HFFc6 (cell line): ENCODE data around the gene MTHFSD. TPM values are rescaled to one million over a fixed set of nuclear protein-coding genes. Genes with fewer than 3 reads are reported as not detected.

Source experiments
- DNase-seq: peaks from one replicate; pipeline ENCODE4 v3.0.0-alpha.2; 2018
- H3K27ac Mint-ChIP-seq: 2 replicates; pipeline ENCODE4 v1.8.0; 2020; ENCODE audit warnings: mild to moderate bottlenecking, mixed read lengths
- H3K27me3 Mint-ChIP-seq: 2 replicates; pipeline ENCODE4 v1.8.0; 2021; ENCODE audit warnings: mild to moderate bottlenecking, moderate library complexity, mixed read lengths; ENCODE audit not compliant: insufficient read depth
- H3K36me3 Mint-ChIP-seq: 2 replicates; pipeline ENCODE4 v1.8.0; 2021; ENCODE audit warnings: low read depth, mixed read lengths
- H3K4me1 Mint-ChIP-seq: 2 replicates; pipeline ENCODE4 v1.8.0; 2020; ENCODE audit warnings: low read depth, mixed read lengths
- H3K4me3 Mint-ChIP-seq: 2 replicates; pipeline ENCODE4 v1.8.0; 2020; ENCODE audit warnings: mild to moderate bottlenecking, moderate library complexity, mixed read lengths
- H3K9me3 Mint-ChIP-seq: 2 replicates; pipeline ENCODE4 v1.8.0; 2020; ENCODE audit warnings: mild to moderate bottlenecking, mixed read lengths
- total RNA-seq, 6 experiments: library from RNA; stranded (reverse); fragmentation: NEBNext Ultra II Directional; extraction: Animal tissue kit (Norgen Biotek cat#: 25700); gene quantifications; 2 replicates in 1 of 6; 3 replicates in 5 of 6; pipeline ENCODE4 v1.2.3, GENCODE V29; 2021
- TF ChIP-seq, protein P1 (sequence below): fragments of 200-600 bp; sonication (generic); IDR thresholded peaks from 2 replicates; pipeline ENCODE4 v1.5.0; 2021; ENCODE audit warnings: antibody characterized with exemption, mild to moderate bottlenecking

The MTHFSD gene
- total RNA-seq, 6 experiments from 2014 or later, result 16.8 to 18.6 (median 17.0) TPM

DNA sequence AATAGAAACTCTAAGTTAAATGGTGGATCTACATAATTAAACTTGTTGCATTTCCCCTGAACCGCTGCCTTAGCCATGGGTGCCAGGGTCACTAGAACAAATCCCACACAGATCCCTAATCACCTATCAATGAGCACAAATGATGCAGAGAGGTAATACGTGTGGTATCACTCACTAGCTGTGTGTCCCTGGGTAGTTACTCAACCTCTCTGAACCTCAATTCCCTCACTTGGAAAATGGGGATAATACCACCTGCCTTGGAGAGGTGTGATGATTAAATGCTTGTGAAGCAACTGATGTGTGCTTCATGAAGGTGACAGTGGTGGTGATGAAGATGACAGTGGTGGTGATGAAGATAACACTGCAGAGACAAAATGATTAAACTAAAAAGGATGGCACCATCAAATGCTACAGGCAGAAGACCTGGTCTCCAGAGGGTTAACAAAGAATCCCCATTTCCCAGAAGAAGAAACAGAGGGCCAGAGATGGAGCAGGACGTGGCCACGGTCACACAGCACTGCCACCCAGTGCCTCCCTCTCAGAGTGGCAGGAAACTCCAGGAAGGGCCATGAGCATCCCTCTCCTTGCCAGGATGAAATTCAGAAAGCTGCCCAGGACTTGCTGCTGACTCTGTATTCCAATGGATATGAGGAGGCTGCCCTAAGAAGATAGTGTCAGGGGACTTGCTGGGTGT is 62.6 kb downstream of the MTHFSD start:
- Mint-ChIP-seq H3K36me3 (0 out of 2 replicates have a peak, but pooled peaks cover 6% of the 10 kb centered on the region), H3K4me1 (peaks cover 11% of the 10 kb centered on the region), H3K27me3 (peaks cover 78% of the 10 kb centered on the region), H3K9me3 (peaks cover 5% of the 10 kb centered on the region), H3K4me3 (no peak overlapping the region), H3K27ac (no peak overlapping the region)
- no peak for DNase-seq
- TF ChIP-seq, protein P1, sequence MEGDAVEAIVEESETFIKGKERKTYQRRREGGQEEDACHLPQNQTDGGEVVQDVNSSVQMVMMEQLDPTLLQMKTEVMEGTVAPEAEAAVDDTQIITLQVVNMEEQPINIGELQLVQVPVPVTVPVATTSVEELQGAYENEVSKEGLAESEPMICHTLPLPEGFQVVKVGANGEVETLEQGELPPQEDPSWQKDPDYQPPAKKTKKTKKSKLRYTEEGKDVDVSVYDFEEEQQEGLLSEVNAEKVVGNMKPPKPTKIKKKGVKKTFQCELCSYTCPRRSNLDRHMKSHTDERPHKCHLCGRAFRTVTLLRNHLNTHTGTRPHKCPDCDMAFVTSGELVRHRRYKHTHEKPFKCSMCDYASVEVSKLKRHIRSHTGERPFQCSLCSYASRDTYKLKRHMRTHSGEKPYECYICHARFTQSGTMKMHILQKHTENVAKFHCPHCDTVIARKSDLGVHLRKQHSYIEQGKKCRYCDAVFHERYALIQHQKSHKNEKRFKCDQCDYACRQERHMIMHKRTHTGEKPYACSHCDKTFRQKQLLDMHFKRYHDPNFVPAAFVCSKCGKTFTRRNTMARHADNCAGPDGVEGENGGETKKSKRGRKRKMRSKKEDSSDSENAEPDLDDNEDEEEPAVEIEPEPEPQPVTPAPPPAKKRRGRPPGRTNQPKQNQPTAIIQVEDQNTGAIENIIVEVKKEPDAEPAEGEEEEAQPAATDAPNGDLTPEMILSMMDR, result no peak

DNA sequence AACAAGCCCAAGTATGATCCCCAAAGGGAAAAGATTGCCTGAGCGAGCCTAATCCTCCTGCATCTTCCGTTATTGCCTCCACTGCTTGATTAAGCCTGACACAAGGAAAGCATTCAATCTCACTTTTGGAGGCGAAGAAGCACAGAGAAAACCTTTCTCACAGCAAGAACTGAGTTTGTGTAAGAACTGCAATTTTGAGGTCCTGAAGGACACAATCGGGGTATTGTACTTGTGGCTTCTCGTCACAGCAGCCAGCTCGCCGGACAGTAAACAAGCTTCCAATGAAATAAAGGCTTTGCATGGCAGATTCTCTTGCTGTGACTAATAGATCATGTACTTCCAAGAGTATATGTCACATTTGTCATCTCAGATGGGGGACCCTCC is 63.4 kb downstream of the MTHFSD start:
- Mint-ChIP-seq H3K27me3 (peaks cover 78% of the 10 kb centered on the region), H3K27ac (no peak overlapping the region), H3K36me3 (0 out of 2 replicates have a peak, but pooled peaks cover 6% of the 10 kb centered on the region), H3K9me3 (peaks cover 5% of the 10 kb centered on the region), H3K4me1 (peaks cover 11% of the 10 kb centered on the region), H3K4me3 (no peak overlapping the region)
- DNase-seq, result no peak
- TF ChIP-seq, protein P1, result no peak

DNA sequence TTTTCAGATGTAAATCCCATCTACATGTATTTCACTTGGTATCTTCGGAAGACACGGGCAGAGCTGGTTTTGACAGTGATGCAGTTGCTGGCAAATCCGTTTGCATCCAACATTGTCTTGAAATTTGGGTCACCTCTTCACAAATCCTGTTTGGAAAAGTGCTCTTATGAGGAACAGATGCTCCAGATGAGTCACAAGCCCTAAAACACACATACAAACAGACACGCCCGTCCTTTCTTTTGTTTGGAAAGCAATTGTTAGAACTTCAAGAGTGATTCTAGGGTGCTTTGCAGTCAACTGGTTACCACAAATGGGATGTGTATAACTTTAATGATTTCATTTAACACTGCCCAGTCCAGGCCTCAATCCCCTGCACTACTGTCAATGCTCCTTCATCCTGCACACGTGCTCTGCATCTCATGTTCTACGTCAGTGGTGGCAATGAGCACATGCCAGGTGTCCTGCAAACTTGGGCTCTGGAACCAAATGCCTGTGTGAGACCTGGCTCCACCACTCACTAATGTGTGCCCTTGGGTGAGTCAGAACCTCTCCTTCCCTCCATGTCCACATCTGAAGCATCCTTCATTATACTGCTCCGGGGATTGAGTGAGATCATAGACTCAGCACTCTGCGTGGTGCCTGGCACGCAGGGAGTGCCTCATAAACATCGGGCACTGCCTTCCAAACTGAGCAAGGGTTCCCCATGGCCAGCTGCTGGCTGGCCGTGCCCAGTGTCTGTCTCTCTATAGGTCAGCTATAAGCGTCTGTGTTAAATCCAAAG is 64.0 kb downstream of the MTHFSD start:
- DNase-seq, result peak; percentile 8

DNA sequence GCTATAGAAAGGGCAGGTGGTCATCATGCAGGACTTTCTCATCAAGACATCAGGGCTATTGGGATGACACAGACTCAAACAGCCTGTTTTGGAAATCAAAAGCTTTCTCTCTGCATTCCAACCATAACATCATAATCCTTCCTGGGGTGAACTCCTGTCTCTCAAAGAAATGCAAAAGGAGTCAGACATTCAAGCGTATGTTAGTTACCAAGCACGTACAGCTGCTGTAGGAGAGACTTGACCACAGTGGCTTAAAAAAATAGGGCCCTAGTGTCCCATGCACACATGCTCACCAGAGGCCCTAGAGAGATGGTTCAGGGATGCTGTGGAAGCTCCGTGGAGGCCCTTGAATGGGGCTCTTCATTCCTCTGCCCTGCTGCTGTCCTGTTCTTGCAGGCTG is 69.3 kb downstream of the MTHFSD start:
- Mint-ChIP-seq H3K27ac (no peak overlapping the region), H3K4me3 (no peak overlapping the region), H3K9me3 (peaks cover 17% of the 10 kb centered on the region), H3K36me3 (0 out of 2 replicates have a peak, but pooled peaks cover 16% of the 10 kb centered on the region), H3K27me3 (peaks cover 53% of the 10 kb centered on the region), H3K4me1 (peaks cover 2% of the 10 kb centered on the region)
- TF ChIP-seq, protein P1, result no peak
- no peak for DNase-seq

More for the DNA sequence above, 64.0 kb downstream of the MTHFSD start:
- no peak overlapping the region for H3K27ac Mint-ChIP-seq
- H3K9me3 Mint-ChIP-seq, result peaks cover 5% of the 10 kb centered on the region
- 0 out of 2 replicates have a peak, but pooled peaks cover 6% of the 10 kb centered on the region for H3K36me3 Mint-ChIP-seq
- peaks cover 77% of the 10 kb centered on the region for H3K27me3 Mint-ChIP-seq
- H3K4me1 Mint-ChIP-seq, result peaks cover 11% of the 10 kb centered on the region
- no peak overlapping the region for H3K4me3 Mint-ChIP-seq
- TF ChIP-seq, protein P1, result no peak

DNA sequence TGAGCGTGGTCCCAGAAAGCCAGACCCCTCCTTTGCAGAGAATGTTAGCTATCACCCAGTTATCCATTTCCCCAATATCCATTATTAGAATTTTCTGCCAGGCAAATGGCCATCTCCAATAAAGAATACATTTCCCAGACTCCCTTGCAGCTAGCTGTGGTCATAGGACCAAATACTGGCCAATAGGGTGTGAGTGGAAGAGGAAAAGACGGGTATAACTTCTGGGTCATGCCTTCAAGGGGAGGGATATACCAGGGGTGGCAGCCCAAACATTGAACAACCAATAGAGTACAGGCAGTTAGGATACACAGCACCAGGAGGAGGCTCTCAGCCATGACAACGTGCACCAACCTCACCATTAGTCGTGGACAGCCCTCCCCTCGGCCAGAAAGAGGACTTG is 70.8 kb downstream of the MTHFSD start:
- H3K27me3 Mint-ChIP-seq, result peaks cover 50% of the 10 kb centered on the region
- no peak overlapping the region for H3K27ac Mint-ChIP-seq
- H3K36me3 Mint-ChIP-seq, result 0 out of 2 replicates have a peak, but pooled peaks cover 12% of the 10 kb centered on the region
- peaks cover 6% of the 10 kb centered on the region for H3K4me1 Mint-ChIP-seq
- DNase-seq, result no peak
- H3K9me3 Mint-ChIP-seq, result peaks cover 12% of the 10 kb centered on the region
- TF ChIP-seq, protein P1, result no peak
- no peak overlapping the region for H3K4me3 Mint-ChIP-seq
